GM18498 (cell line): ENCODE results near the gene SMYD4.

Experiments used
- ATAC-seq: cut with Tn5 transposase; IDR thresholded peaks from one replicate; pipeline ENCODE4 v1.9.1; 2021; ENCODE audit warnings: mild to moderate bottlenecking, moderate library complexity; ENCODE audit not compliant: unreplicated experiment

SMYD4 gene

DNA sequence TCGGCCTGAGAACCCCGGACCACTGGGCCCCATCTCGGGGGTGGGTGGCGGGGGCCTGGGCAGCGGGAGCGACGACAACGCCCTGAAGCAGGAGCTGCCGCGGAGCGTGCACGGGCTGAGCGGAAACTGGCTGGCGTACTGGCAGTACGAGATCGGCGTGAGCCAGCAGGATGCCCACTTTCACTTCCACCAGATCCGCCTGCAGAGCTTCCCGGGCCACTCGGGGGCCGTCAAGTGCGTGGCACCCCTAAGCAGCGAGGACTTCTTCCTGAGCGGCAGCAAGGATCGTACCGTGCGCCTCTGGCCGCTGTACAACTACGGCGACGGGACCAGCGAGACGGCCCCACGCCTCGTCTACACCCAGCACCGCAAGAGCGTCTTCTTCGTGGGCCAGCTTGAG is 95.9 kb downstream of the SMYD4 start:
- ATAC-seq: no peak

DNA sequence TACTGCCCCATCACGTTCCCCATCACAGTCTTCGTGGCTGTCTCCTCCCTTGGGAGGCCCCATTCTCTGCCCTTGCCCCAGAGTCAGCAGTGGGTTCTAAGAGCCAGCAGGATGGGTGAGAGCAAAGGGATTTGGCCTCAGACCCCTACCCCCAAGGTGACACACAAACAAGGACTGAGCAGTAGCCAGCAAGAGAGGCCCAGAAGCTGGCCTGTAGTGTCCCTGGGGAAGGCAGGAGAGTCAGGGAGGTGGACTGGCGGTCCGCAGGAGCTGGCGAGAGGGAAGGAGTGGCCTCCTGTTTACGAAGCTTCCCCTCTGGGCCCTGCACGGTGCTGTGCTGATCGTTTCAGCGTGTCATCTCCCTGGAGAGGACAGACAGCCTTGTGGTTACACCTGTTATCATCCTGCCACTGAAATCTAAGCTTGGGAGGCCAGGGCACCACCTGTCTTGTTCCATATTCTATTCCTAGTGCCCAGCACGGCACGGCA is 96.8 kb downstream of the SMYD4 start:
- no peak for ATAC-seq

DNA sequence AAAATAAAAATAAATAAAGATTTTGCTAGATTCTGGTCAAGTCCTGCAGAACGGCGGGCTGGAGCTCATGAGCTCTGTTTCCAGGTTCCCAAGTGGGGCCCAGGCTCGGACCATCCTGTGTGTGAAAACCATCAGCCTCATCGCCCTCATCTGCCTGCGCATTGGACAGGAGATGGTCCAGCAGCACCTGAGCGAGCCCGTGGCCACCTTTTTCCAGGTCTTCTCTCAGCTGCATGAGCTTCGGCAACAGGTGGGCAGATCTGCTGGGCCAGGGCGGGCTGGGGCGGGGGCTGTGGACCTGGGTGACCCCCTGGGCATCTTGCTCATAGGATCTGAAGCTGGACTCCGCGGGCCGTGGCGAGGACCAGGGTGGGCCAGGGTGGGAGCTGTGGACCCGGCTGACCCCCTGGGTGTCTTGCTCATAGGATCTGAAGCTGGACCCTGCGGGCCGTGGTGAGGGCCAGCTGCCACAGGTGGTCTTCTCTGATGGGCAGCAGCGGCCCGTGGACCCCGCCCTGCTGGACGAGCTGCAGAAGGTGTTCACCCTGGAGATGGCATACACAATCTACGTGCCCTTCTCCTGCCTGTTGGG is 97.4 kb downstream of the SMYD4 start:
- no peak for ATAC-seq

DNA sequence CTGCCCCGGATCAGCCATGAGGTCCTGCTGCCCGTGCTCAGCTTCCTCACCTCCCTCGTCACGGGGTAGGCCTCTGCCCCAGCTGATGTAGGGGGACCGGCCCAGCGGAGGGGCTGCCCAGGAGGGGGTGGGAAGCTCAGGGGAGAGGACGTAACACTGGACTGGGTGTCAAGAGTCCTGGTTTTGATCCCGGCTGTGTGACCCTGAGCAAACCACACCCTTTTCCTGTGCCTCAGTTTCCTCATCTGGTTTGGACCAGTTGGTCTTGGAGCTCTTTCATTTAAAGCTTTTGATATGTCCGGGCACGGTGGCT is 98.6 kb downstream of the SMYD4 start:
- no peak for ATAC-seq

DNA sequence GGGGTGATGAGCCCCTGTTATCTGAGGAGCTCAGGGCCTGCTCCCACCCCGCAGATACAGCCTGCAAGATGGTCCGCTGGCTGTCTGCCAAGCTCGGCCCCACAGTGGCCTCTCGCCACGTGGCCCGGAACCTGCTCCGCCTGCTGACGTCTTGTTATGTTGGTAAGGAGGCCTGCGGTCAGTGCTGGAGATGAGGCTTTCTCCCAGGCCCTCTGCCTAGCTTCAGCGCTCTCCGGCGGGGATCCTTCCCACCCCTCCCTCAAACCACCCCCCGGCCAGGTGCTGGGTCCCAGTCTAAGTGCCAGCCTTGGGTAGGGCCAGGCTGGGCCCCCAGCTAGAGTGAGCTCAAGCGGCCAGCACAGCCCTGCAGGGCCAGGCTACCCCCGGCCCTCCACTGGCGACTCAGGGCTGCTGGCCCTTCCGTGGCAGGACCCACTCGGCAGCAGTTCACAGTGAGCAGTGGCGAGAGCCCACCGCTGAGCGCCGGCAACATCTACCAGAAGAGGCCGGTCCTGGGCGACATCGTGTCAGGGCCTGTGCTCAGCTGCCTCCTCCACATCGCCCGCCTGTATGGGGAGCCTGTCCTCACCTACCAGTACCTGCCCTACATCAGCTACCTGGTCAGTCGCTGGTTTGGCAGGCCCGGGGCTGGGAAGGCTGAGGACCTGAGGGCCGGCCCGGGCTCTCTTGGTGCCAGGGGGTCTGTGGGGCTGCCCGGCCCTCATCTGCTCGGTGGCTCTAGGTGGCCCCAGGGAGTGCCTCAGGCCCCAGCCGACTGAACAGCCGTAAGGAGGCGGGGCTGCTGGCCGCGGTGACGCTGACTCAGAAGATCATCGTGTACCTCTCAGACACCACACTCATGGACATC is 99.1 kb downstream of the SMYD4 start:
- ATAC-seq: no peak

DNA sequence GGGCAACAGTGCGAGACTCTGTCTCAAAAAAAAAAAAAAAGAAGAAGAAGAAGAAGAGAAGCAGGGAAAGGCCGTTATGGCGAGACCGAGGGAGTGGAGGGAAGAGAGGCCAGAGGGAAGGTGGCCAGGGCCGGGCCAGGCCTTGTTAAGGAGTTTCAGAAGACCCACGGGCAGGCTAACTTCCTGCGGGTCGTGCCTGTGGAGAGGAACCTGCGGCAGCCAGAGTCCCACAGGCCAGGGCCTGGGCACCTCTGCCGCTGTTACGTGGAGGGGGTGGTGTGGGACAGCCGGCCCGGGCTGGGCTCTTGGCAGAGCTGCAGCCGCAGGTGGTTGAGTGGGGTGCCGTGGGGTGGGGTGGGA is 99.8 kb downstream of the SMYD4 start:
- ATAC-seq: no peak
